ENCODE data around the gene HYDIN. TPM values are rescaled to one million over a fixed set of nuclear protein-coding genes. Genes with fewer than 3 reads are reported as not detected.

The HYDIN gene
- total RNA-seq, 1 experiment from 2014 or later: 0.35 TPM

DNA sequence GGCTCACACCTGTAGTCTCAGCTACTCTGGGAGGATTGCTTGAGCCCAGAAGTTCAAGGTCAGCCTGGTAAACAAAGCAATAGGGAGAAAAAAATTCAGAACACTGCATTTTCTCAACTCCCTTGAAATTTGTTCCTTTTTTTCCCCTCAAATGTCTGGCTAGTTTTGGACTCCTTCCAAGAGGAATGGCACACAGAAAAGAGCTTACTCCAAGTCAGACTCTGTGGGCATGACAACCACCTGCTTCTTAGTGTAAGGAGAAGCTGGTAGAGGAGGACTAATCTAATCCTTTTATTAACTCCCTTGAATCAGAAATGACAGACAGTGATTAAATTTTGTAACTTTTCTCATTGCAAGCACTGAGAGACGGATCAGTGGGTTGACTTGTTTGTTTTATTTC is 27.9 kb upstream of the HYDIN start:
- ChIA-PET CTCF (interaction anchor here (1.0 to 1.1 kb wide), 2 partner anchors 10 to 52 kb away, joined by 3 to 4 read pairs; no protein-coding TSS in a partner anchor), POLR2A (no interaction called here)
- BruUV-seq (replicated peaks): no TSS peak
- H3K27ac Mint-ChIP-seq (ENCODE audit: low read depth, unreplicated experiment): no peak overlapping the region
- H3K9me3 Mint-ChIP-seq (ENCODE audit: unreplicated experiment): no peaks in the 10 kb centered on the region
- H3K4me3 Mint-ChIP-seq (ENCODE audit: unreplicated experiment): no peak overlapping the region
- peaks cover 67% of the 10 kb centered on the region for H3K27me3 Mint-ChIP-seq (ENCODE audit: insufficient read depth, unreplicated experiment)
- H3K4me1 Mint-ChIP-seq (ENCODE audit: insufficient read depth, unreplicated experiment): no peaks in the 10 kb centered on the region
- DNase-seq (ENCODE audit: unreplicated experiment): no peak
- H3K36me3 Mint-ChIP-seq (ENCODE audit: insufficient read depth, unreplicated experiment): no peaks in the 10 kb centered on the region
- TF ChIP-seq, protein P1, sequence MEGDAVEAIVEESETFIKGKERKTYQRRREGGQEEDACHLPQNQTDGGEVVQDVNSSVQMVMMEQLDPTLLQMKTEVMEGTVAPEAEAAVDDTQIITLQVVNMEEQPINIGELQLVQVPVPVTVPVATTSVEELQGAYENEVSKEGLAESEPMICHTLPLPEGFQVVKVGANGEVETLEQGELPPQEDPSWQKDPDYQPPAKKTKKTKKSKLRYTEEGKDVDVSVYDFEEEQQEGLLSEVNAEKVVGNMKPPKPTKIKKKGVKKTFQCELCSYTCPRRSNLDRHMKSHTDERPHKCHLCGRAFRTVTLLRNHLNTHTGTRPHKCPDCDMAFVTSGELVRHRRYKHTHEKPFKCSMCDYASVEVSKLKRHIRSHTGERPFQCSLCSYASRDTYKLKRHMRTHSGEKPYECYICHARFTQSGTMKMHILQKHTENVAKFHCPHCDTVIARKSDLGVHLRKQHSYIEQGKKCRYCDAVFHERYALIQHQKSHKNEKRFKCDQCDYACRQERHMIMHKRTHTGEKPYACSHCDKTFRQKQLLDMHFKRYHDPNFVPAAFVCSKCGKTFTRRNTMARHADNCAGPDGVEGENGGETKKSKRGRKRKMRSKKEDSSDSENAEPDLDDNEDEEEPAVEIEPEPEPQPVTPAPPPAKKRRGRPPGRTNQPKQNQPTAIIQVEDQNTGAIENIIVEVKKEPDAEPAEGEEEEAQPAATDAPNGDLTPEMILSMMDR (IDR thresholded peaks at IDR 0.05; ENCODE audit: unreplicated experiment): no peak
- intact Hi-C loops (cut with micrococcal nuclease): no loop called here

DNA sequence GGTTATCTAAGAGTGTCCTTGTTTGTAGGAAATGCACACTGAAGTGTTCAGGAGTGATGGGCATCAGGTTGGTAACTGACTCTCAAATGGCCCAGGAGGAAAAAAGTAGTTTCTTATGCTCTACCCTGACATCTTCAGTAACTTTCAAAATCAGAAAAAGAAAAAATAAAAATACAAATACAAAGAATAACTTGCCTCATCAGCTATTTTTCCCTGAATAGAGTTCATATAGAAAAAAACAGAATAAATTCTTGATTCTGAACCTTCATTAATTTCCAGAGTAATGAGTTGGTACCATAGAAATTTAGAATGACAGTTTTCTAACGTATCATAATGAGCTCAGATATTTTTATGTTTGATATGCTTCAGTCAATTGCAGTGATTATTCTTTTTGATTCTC is 27.2 kb upstream of the HYDIN start:
- ChIA-PET POLR2A (no interaction called here), CTCF (interaction anchor here (0.7 to 1.1 kb wide), 2 partner anchors 11 to 100 kb away, joined by 3 to 4 read pairs; no protein-coding TSS in a partner anchor)
- Mint-ChIP-seq H3K4me3 (ENCODE audit: unreplicated experiment) (no peak overlapping the region), H3K36me3 (ENCODE audit: insufficient read depth, unreplicated experiment) (no peaks in the 10 kb centered on the region), H3K27ac (ENCODE audit: low read depth, unreplicated experiment) (no peak overlapping the region), H3K27me3 (ENCODE audit: insufficient read depth, unreplicated experiment) (peaks cover 62% of the 10 kb centered on the region), H3K4me1 (ENCODE audit: insufficient read depth, unreplicated experiment) (no peaks in the 10 kb centered on the region), H3K9me3 (ENCODE audit: unreplicated experiment) (no peaks in the 10 kb centered on the region)
- no TSS peak for BruUV-seq (replicated peaks)
- DNase-seq (ENCODE audit: unreplicated experiment): no peak
- TF ChIP-seq, protein P1 (IDR thresholded peaks at IDR 0.05; ENCODE audit: unreplicated experiment): no peak
- intact Hi-C loops (cut with micrococcal nuclease): no loop called here

DNA sequence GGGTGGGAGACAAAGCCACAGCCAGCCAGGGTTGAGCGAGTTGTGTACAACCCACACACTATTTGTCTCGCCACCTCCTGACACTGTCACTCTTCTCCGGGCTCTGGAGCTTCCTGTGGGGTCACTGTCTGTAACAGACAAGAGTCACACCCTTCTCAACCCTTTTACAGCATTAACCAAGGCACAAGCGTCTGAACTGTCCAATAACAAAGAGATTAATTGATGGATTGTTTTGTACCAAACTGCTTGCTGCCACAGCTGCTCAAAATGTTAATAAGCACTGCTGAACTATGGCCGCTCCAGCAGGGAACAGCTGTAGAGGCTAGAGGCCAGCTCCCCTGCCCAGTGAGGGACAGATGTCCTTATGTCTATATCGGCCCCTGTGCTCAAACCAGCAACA is 25.2 kb upstream of the HYDIN start:
- H3K9me3 Mint-ChIP-seq (ENCODE audit: unreplicated experiment): no peaks in the 10 kb centered on the region
- intact Hi-C loops (cut with micrococcal nuclease): no loop called here
- ChIA-PET CTCF (interaction anchor here (0.6 to 1.7 kb wide), 2 partner anchors 8 to 15 kb away, joined by 3 read pairs; no protein-coding TSS in a partner anchor), POLR2A (no interaction called here)
- H3K4me3 Mint-ChIP-seq (ENCODE audit: unreplicated experiment): no peak overlapping the region
- no TSS peak for BruUV-seq (replicated peaks)
- no peak for DNase-seq (ENCODE audit: unreplicated experiment)
- H3K4me1 Mint-ChIP-seq (ENCODE audit: insufficient read depth, unreplicated experiment): no peaks in the 10 kb centered on the region
- TF ChIP-seq, protein P1 (IDR thresholded peaks at IDR 0.05; ENCODE audit: unreplicated experiment): no peak
- no peaks in the 10 kb centered on the region for H3K36me3 Mint-ChIP-seq (ENCODE audit: insufficient read depth, unreplicated experiment)
- H3K27ac Mint-ChIP-seq (ENCODE audit: low read depth, unreplicated experiment): no peak overlapping the region
- H3K27me3 Mint-ChIP-seq (ENCODE audit: insufficient read depth, unreplicated experiment): peaks cover 43% of the 10 kb centered on the region

DNA sequence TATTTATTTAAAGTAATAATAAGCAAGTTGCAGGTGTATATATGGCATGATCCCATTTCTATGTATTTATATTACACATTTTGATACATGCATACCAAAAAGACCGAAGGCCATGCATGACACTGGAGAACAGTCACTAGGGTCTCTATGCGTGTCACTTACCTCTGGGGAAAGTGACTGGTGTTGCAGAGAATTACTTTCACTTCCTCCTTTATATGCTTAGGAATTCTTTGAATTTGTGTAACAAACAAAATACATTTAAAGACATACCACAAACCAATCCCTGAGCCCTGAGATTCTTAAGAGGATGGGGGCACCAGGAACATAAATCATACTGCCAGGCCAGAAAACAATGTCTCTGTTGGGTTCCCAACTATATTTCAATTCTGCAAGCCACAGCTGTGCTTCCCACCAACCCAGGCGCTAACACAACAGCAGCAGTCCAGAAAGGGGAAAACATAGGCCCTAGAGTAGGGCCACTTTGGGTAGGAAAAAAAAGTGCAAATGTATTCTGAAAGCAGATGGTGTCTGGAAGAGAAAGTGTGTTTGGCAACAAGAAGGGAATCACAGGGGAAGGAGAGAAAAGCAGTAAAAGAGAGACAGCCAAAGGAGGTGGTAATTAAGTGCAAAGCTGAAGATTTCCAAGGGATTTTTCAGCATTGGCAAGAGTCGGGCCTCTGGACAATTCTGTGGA is 24.5 kb upstream of the HYDIN start:
- intact Hi-C loops (cut with micrococcal nuclease): no loop called here
- TF ChIP-seq, protein P1 (IDR thresholded peaks at IDR 0.05; ENCODE audit: unreplicated experiment): no peak
- Mint-ChIP-seq H3K9me3 (ENCODE audit: unreplicated experiment) (no peaks in the 10 kb centered on the region), H3K36me3 (ENCODE audit: insufficient read depth, unreplicated experiment) (no peaks in the 10 kb centered on the region), H3K27ac (ENCODE audit: low read depth, unreplicated experiment) (no peak overlapping the region), H3K4me1 (ENCODE audit: insufficient read depth, unreplicated experiment) (no peaks in the 10 kb centered on the region), H3K27me3 (ENCODE audit: insufficient read depth, unreplicated experiment) (peaks cover 36% of the 10 kb centered on the region), H3K4me3 (ENCODE audit: unreplicated experiment) (no peak overlapping the region)
- CTCF ChIA-PET: interaction anchor here (1.7 kb wide), 1 partner anchor 7 kb away, joined by 3 read pairs; no protein-coding TSS in a partner anchor
- POLR2A ChIA-PET: no interaction called here
- BruUV-seq (replicated peaks): no TSS peak
- DNase-seq (ENCODE audit: unreplicated experiment): no peak
